HEK293 (cell line): ENCODE results near the gene ABHD14A.

Experiments used
- CTCF ChIA-PET: fragments of 350-600 bp; formaldehyde crosslinking; extraction: SDS; loops from one replicate; lab custom pipeline; 2021; ENCODE audit warnings: antibody characterized with exemption; lab: Yijun Ruan, JAX
- POLR2A ChIA-PET: fragments of 300-600 bp; formaldehyde crosslinking; extraction: SDS; loops from one replicate; lab custom pipeline; 2020; ENCODE audit warnings: antibody characterized with exemption, inconsistent platforms; lab: Yijun Ruan, JAX
- H3K27ac ChIP-seq: fragments of 200-500 bp; sonication (Bioruptor generic); 2 replicates; pipeline ENCODE4 v1.5.1; 2014; ENCODE audit warnings: low read depth, low read length, control low read depth, inconsistent platforms; ENCODE audit errors: extremely low read depth
- H3K36me3 ChIP-seq, 2 experiments: fragments of 200-500 bp in 1 of 2; sonication (Bioruptor generic) in 1 of 2; 1 replicate in 1 of 2; 2 replicates in 1 of 2; pipeline ENCODE4 v1.5.1; 2014 to 2017; ENCODE audit warnings: inconsistent platforms in 2 of 2, low read length in 2 of 2; ENCODE audit not compliant: control insufficient read depth in 2 of 2, insufficient read depth in 1 of 2
- H3K4me1 ChIP-seq: fragments of 200-500 bp; sonication (Bioruptor generic); 2 replicates; pipeline ENCODE4 v1.5.1; 2014; ENCODE audit warnings: mild to moderate bottlenecking, low read length, inconsistent platforms; ENCODE audit not compliant: control insufficient read depth, insufficient read depth
- H3K4me3 ChIP-seq: 2 replicates; pipeline ENCODE4 v1.5.1; 2011; ENCODE audit warnings: low read depth, mild to moderate bottlenecking, control low read depth, low read length, moderate library complexity
- H3K9me3 ChIP-seq: fragments of 200-500 bp; sonication (Bioruptor generic); 2 replicates; pipeline ENCODE4 v1.5.1; 2014; ENCODE audit warnings: low read depth, low read length, inconsistent platforms; ENCODE audit not compliant: control insufficient read depth, insufficient read depth
- GFI1B ChIP-seq: fragments of 450-650 bp; formaldehyde crosslinking; IDR thresholded peaks from 2 replicates; pipeline ENCODE4 v1.5.1; 2016; ENCODE audit warnings: missing biosample characterization, missing genetic modification characterization
- KLF9 ChIP-seq: fragments of 450-650 bp; formaldehyde crosslinking; IDR thresholded peaks from 2 replicates; pipeline ENCODE4 v1.5.1; 2016; ENCODE audit warnings: missing biosample characterization, missing genetic modification characterization, low read depth
- ZBTB21 ChIP-seq: fragments of 450-650 bp; formaldehyde crosslinking; IDR thresholded peaks from 2 replicates; pipeline ENCODE4 v1.5.1; 2017; ENCODE audit warnings: missing biosample characterization, missing genetic modification characterization
- ZBTB48 ChIP-seq: fragments of 450-650 bp; formaldehyde crosslinking; IDR thresholded peaks from 2 replicates; pipeline ENCODE4 v1.5.1; 2016; ENCODE audit warnings: missing biosample characterization, missing genetic modification characterization
- ZFHX2 ChIP-seq: fragments of 450-650 bp; formaldehyde crosslinking; conservative IDR thresholded peaks from 2 replicates; pipeline ENCODE4 v1.5.1; 2016; ENCODE audit warnings: missing biosample characterization, missing genetic modification characterization
- ZNF146 ChIP-seq: fragments of 450-650 bp; formaldehyde crosslinking; IDR thresholded peaks from 2 replicates; pipeline ENCODE4 v1.5.1; 2016; ENCODE audit warnings: missing biosample characterization, missing genetic modification characterization
- ZNF302 ChIP-seq: fragments of 450-650 bp; formaldehyde crosslinking; IDR thresholded peaks from 2 replicates; pipeline ENCODE4 v1.5.1; 2016; ENCODE audit warnings: missing biosample characterization, missing genetic modification characterization, low read depth
- ZNF394 ChIP-seq: fragments of 450-650 bp; formaldehyde crosslinking; IDR thresholded peaks from 2 replicates; pipeline ENCODE4 v1.5.1; 2016; ENCODE audit warnings: missing biosample characterization, missing genetic modification characterization, mild to moderate bottlenecking, moderate library complexity, borderline replicate concordance
- ZNF416 ChIP-seq: fragments of 450-650 bp; formaldehyde crosslinking; IDR thresholded peaks from 2 replicates; pipeline ENCODE4 v1.5.1; 2016; ENCODE audit warnings: missing biosample characterization, missing genetic modification characterization
- ZNF560 ChIP-seq: fragments of 450-650 bp; formaldehyde crosslinking; IDR thresholded peaks from 2 replicates; pipeline ENCODE4 v1.5.1; 2017; ENCODE audit warnings: missing biosample characterization, missing genetic modification characterization, borderline replicate concordance
- ZNF585B ChIP-seq: fragments of 450-650 bp; formaldehyde crosslinking; IDR thresholded peaks from 2 replicates; pipeline ENCODE4 v1.5.1; 2016; ENCODE audit warnings: missing biosample characterization, missing genetic modification characterization
- ZNF596 ChIP-seq: fragments of 450-650 bp; IDR thresholded peaks from 2 replicates; pipeline ENCODE4 v1.5.0; 2018; ENCODE audit warnings: missing biosample characterization, mild to moderate bottlenecking, missing genetic modification characterization, moderate library complexity
- ZNF629 ChIP-seq: fragments of 450-650 bp; formaldehyde crosslinking; IDR thresholded peaks from 2 replicates; pipeline ENCODE4 v1.5.1; 2017; ENCODE audit warnings: missing biosample characterization, missing genetic modification characterization
- ZNF747 ChIP-seq: fragments of 450-650 bp; formaldehyde crosslinking; IDR thresholded peaks from 2 replicates; pipeline ENCODE4 v1.5.1; 2016; ENCODE audit warnings: missing biosample characterization, missing genetic modification characterization
- ZNF768 ChIP-seq: fragments of 450-650 bp; formaldehyde crosslinking; IDR thresholded peaks from 2 replicates; pipeline ENCODE4 v1.5.1; 2018; ENCODE audit warnings: missing biosample characterization, mild to moderate bottlenecking, missing genetic modification characterization
- ZSCAN30 ChIP-seq: fragments of 450-650 bp; IDR thresholded peaks from 2 replicates; pipeline ENCODE4 v1.5.1; 2018; ENCODE audit warnings: missing biosample characterization, mild to moderate bottlenecking, missing genetic modification characterization, moderate library complexity
- TF ChIP-seq, protein P1 (sequence below): fragments of 450-650 bp; formaldehyde crosslinking; IDR thresholded peaks from 2 replicates; pipeline ENCODE4 v1.5.1; 2017; ENCODE audit warnings: missing biosample characterization, missing genetic modification characterization
- TF ChIP-seq, protein P2 (sequence below): fragments of 450-650 bp; formaldehyde crosslinking; IDR thresholded peaks from 2 replicates; pipeline ENCODE4 v1.5.1; 2016; ENCODE audit warnings: missing biosample characterization, missing genetic modification characterization
- TF ChIP-seq, protein P3 (sequence below): fragments of 450-650 bp; formaldehyde crosslinking; IDR thresholded peaks from 2 replicates; pipeline ENCODE4 v1.5.1; 2016; ENCODE audit warnings: missing biosample characterization, missing genetic modification characterization
- TF ChIP-seq, protein P4 (sequence below): fragments of 450-650 bp; formaldehyde crosslinking; conservative IDR thresholded peaks from 2 replicates; pipeline ENCODE4 v1.5.1; 2016; ENCODE audit warnings: low read depth, missing biosample characterization, missing genetic modification characterization

Gene ABHD14A

DNA sequence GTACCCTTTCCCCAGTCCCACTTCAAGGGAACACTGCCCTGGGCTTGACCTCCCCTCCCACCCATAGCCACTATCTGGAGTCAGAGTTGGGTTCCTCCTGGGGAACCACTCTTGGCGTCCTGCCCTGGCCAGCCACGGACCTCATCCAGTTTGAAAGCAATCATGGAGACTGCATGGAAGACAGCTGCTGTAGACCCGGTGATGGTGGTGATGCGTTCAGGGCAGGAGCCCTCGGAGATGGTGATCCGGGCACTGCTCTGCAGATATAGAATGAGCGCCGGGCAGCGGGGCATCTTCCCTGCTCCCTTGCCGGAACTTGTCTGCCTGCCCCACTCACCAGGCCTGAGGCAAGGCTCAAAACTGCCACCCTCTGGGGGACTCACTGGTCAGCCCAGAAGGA lies 14.5 kb upstream of the ABHD14A start (continued):
- no peak for TF ChIP-seq KLF9 (tag by site-specific recombination)
- TF ChIP-seq, protein P1, sequence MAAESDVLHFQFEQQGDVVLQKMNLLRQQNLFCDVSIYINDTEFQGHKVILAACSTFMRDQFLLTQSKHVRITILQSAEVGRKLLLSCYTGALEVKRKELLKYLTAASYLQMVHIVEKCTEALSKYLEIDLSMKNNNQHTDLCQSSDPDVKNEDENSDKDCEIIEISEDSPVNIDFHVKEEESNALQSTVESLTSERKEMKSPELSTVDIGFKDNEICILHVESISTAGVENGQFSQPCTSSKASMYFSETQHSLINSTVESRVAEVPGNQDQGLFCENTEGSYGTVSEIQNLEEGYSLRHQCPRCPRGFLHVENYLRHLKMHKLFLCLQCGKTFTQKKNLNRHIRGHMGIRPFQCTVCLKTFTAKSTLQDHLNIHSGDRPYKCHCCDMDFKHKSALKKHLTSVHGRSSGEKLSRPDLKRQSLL (tag by site-specific recombination), result no peak

DNA sequence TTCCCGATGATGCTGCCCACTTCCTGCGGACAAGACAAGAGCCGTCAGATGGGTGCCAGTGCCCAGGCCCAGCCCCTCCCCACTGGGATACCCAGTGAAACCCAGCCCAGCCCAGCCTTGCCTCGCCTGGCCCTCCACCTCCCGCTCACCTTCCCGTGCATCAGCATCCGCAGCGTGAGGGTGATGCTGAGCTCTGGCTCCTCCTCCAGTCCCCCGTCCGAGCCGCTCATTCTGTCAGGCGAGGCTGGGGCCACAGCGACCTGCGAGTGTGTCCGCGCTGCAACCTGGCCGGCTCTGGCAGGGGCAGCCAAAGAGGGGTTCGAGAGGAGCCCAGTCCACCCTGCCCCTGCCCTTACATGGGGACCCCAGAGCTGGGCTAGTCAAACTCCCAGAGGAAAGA lies 13.9 kb upstream of the ABHD14A start:
- peaks cover 0 to 35% of the 10 kb centered on the region in 2 experiments; a peak in 1 of 3 replicates for H3K36me3 ChIP-seq
- POLR2A ChIA-PET, result no interaction called here
- no peaks in the 10 kb centered on the region for H3K4me1 ChIP-seq
- CTCF ChIA-PET, result no interaction called here
- no peak overlapping the region for H3K27ac ChIP-seq
- no peaks in the 10 kb centered on the region for H3K9me3 ChIP-seq
- H3K4me3 ChIP-seq, result no peak overlapping the region
- TF ChIP-seq ZNF560 (tag by site-specific recombination) (no peak), GFI1B (tag by site-specific recombination) (no peak), ZNF394 (tag by site-specific recombination) (no peak), ZNF629 (tag by site-specific recombination) (no peak), ZNF146 (tag by site-specific recombination) (no peak), ZNF747 (tag by site-specific recombination) (no peak), ZFHX2 (tag by site-specific recombination) (no peak), ZBTB48 (tag by site-specific recombination) (no peak), ZNF585B (tag by site-specific recombination) (no peak), ZSCAN30 (no peak), ZNF596 (tag by site-specific recombination) (no peak), ZNF302 (no peak), ZNF768 (tag by site-specific recombination) (no peak), ZBTB21 (tag by site-specific recombination) (no peak), ZNF416 (tag by site-specific recombination) (no peak)
- TF ChIP-seq, protein P2, sequence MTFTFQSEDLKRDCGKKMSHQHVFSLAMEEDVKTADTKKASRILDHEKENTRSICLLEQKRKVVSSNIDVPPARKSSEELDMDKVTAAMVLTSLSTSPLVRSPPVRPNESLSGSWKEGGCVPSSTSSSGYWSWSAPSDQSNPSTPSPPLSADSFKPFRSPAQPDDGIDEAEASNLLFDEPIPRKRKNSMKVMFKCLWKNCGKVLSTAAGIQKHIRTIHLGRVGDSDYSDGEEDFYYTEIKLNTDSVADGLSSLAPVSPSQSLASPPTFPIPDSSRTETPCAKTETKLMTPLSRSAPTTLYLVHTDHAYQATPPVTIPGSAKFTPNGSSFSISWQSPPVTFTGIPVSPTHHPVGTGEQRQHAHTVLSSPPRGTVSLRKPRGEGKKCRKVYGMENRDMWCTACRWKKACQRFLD (tag by site-specific recombination), result no peak
- TF ChIP-seq, protein P3, sequence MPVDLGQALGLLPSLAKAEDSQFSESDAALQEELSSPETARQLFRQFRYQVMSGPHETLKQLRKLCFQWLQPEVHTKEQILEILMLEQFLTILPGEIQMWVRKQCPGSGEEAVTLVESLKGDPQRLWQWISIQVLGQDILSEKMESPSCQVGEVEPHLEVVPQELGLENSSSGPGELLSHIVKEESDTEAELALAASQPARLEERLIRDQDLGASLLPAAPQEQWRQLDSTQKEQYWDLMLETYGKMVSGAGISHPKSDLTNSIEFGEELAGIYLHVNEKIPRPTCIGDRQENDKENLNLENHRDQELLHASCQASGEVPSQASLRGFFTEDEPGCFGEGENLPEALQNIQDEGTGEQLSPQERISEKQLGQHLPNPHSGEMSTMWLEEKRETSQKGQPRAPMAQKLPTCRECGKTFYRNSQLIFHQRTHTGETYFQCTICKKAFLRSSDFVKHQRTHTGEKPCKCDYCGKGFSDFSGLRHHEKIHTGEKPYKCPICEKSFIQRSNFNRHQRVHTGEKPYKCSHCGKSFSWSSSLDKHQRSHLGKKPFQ (tag by site-specific recombination), result no peak
- TF ChIP-seq, protein P4, sequence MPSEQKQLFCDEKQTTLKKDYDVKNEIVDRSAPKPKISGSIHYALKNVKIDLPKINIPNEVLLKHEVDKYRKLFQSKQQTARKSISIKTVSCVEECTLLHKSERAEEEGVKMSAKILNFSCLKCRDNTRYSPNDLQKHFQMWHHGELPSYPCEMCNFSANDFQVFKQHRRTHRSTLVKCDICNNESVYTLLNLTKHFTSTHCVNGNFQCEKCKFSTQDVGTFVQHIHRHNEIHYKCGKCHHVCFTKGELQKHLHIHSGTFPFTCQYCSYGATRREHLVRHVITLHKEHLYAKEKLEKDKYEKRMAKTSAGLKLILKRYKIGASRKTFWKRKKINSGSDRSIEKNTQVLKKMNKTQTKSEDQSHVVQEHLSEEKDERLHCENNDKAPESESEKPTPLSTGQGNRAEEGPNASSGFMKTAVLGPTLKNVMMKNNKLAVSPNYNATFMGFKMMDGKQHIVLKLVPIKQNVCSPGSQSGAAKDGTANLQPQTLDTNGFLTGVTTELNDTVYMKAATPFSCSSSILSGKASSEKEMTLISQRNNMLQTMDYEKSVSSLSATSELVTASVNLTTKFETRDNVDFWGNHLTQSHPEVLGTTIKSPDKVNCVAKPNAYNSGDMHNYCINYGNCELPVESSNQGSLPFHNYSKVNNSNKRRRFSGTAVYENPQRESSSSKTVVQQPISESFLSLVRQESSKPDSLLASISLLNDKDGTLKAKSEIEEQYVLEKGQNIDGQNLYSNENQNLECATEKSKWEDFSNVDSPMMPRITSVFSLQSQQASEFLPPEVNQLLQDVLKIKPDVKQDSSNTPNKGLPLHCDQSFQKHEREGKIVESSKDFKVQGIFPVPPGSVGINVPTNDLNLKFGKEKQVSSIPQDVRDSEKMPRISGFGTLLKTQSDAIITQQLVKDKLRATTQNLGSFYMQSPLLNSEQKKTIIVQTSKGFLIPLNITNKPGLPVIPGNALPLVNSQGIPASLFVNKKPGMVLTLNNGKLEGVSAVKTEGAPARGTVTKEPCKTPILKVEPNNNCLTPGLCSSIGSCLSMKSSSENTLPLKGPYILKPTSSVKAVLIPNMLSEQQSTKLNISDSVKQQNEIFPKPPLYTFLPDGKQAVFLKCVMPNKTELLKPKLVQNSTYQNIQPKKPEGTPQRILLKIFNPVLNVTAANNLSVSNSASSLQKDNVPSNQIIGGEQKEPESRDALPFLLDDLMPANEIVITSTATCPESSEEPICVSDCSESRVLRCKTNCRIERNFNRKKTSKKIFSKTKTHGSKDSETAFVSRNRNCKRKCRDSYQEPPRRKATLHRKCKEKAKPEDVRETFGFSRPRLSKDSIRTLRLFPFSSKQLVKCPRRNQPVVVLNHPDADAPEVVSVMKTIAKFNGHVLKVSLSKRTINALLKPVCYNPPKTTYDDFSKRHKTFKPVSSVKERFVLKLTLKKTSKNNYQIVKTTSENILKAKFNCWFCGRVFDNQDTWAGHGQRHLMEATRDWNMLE (tag by site-specific recombination), result no peak
- TF ChIP-seq, all 188 proteins: peak for 0
